ENCODE results near the gene DGKI.

- TF ChIP-seq POLR2A (IDR thresholded peaks at IDR 0.05; ENCODE audit: low read depth) (no peak), EP300 (IDR thresholded peaks at IDR 0.05) (no peak), CTCF (IDR thresholded peaks at IDR 0.05) (no peak)
Measured at GRCh38 chr7:137717811-137718271, 128.9 kb downstream of the DGKI start.
